Sigmoid colon (tissue), 4 donors: Measurements from ENCODE around the gene FOXD4L3.
"Not testable (repeated sequence)": the region's sequence is repeated elsewhere in the genome, so short reads cannot be mapped to it uniquely, and the experiment has no call there.

Experiments
- CTCF ChIP-seq, 4 experiments: fragments of 450-650 bp in 3 of 4; fragments of 200-600 bp in 1 of 4; IDR thresholded peaks; one replicate each; pipeline ENCODE4 v1.5.1; 2016 to 2019; ENCODE audit warnings: antibody characterized with exemption in 4 of 4, mild to moderate bottlenecking in 3 of 4, moderate library complexity in 2 of 4
- EP300 ChIP-seq, 4 donors: sonication (generic); formaldehyde crosslinking; IDR thresholded peaks; one replicate each; pipeline ENCODE4 v1.6.1; 2017; ENCODE audit warnings: antibody characterized with exemption in 4 of 4

- TF ChIP-seq CTCF, EP300 (IDR thresholded peaks at IDR 0.05): not testable (repeated sequence)
Measured at GRCh38 chr9:68338000-68338399, 35.3 kb downstream of the FOXD4L3 start.
